ENCODE results near the gene VSTM4.

VSTM4 gene

DNA sequence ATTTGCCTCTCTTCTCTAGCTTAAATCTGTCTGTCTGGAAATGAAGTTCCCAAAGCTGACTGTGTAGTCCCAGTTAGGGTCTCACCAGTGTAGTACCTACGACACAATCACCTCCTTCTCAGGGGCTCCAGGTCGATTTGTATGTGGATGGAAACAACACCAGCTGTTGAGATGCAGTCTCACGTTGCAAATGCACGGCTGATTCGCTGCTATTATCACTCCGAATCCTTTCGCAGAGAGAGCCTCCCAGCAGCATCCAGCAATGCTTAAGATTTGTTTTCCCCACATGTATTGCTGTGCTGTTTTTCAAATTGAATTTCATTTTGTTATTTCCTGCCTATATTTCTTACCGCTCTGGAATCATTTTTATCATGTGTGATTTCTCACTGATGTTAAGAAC, 16.3 kb downstream of the VSTM4 start:
- H3K4me3 Mint-ChIP-seq = no peak overlapping the region
- H3K27ac Mint-ChIP-seq = no peak overlapping the region
- H3K9me3 Mint-ChIP-seq = no peaks in the 10 kb centered on the region
- H3K4me1 Mint-ChIP-seq (ENCODE audit: low read depth) = no peaks in the 10 kb centered on the region
- peaks cover 30% of the 10 kb centered on the region for H3K27me3 Mint-ChIP-seq
- no peaks in the 10 kb centered on the region for H3K36me3 Mint-ChIP-seq (ENCODE audit: low read depth)

GRCh38 chr10:49096890-49097445, 18.4 kb downstream of the VSTM4 start:
- H3K27me3 Mint-ChIP-seq = peaks cover 26% of the 10 kb centered on the region
- no peaks in the 10 kb centered on the region for H3K36me3 Mint-ChIP-seq (ENCODE audit: low read depth)
- no peaks in the 10 kb centered on the region for H3K4me1 Mint-ChIP-seq (ENCODE audit: low read depth)
- no peak overlapping the region for H3K27ac Mint-ChIP-seq
- no peaks in the 10 kb centered on the region for H3K9me3 Mint-ChIP-seq
- no peak overlapping the region for H3K4me3 Mint-ChIP-seq

DNA sequence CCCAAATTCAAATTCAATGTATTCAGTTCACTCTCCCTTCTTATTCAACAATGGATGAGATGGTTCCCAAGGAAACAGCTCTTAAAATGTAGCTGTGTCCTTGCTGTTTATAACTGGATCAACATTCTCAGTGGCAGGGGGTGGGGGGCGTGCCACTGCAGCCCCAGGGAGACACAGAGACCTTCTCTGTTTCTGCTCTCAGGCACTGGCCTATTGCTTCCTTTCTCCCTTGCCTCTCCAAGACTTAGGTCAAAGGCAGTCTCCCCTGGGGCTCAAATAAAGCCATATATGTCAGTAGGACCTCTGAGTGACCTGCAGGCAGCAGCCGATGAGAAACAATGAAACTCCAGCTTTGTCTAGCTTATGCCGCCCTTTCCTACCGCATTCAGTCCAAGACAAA, 20.7 kb downstream of the VSTM4 start:
- Mint-ChIP-seq H3K4me1 (ENCODE audit: low read depth) (no peaks in the 10 kb centered on the region), H3K27ac (no peak overlapping the region), H3K27me3 (peaks cover 20% of the 10 kb centered on the region), H3K4me3 (no peak overlapping the region), H3K36me3 (ENCODE audit: low read depth) (no peaks in the 10 kb centered on the region), H3K9me3 (no peaks in the 10 kb centered on the region)

DNA sequence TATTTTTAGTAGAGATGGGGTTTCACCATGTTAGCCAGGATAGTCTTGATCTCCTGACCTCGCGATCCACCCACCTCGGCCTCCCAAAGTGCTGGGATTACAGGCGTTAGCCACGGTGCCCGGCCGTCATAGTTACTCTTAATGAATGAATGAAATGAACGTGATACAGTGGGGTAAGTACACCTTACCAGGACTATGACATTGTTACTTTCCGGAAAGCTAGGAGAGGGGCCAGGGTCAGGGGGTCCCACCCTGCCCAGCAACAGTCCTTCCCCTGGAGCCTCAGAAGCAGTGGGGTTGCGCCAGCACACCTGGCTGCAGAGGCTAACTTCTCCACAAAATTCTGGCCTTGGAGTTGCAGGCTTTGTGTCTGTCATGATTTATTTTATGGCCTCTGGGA, 21.4 kb downstream of the VSTM4 start:
- no peaks in the 10 kb centered on the region for H3K9me3 Mint-ChIP-seq
- H3K4me3 Mint-ChIP-seq = no peak overlapping the region
- no peak overlapping the region for H3K27ac Mint-ChIP-seq
- H3K27me3 Mint-ChIP-seq = peaks cover 15% of the 10 kb centered on the region
- no peaks in the 10 kb centered on the region for H3K36me3 Mint-ChIP-seq (ENCODE audit: low read depth)
- no peaks in the 10 kb centered on the region for H3K4me1 Mint-ChIP-seq (ENCODE audit: low read depth)

DNA sequence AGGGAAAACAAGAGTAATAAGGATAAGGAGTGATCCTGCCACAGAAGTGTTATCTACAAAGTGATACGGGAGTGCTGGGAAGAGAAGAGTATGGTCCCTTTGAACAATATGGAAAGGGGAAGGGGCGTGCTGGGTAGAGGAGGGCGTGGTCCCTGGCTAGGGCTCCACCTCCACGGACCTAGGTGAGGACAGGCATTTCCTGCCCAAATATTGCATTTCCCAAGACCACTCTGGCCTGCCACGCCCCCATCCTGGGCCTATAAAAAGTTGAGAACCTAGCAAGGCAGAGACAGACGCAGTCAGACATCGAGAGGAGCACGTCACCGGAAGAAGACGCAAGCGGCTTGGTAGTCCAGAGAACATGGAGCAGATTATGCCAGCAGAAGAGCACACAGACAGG, 22.8 kb downstream of the VSTM4 start:
- H3K9me3 Mint-ChIP-seq = peaks cover 2% of the 10 kb centered on the region
- H3K36me3 Mint-ChIP-seq (ENCODE audit: low read depth) = no peaks in the 10 kb centered on the region
- H3K4me1 Mint-ChIP-seq (ENCODE audit: low read depth) = no peaks in the 10 kb centered on the region
- H3K27ac Mint-ChIP-seq = no peak overlapping the region
- H3K4me3 Mint-ChIP-seq = no peak overlapping the region
- H3K27me3 Mint-ChIP-seq = peaks cover 10% of the 10 kb centered on the region

DNA sequence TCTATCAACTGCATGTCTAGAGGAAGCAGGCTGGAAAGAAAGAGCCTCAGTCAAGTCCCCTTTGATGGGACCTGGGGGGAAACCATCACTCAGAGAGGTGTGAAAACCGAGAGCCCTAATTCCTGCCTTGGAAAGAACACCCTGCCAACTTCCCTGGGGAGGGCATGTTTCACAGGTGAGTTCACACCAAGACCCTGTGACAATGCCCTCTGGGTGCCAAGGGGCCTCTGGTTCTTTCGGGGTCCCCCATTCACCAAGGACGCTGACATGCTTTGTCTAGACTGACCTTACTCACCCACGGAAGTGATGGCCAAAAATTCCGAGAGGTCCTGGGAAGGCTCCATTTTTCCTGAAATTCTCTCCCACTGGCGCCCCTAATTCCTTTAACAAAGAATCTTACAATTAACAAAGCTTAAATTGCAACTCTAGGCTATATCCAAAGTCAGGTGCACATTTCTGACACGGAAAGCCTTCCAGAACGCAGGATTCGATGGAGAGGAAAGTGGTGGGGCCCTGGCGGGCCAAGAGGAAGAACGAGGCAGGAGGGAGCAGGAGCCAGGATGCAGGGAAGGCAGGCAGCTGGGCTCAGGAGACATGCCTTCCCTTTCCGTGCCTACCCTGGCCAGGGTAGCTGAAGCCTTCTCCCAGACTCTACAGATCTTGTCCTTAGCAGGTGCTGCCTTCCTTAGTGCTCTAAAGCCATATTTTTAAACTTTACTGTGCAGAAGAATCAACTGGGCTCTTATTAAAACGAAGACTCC, 23.7 kb downstream of the VSTM4 start:
- peaks cover 10% of the 10 kb centered on the region for H3K9me3 Mint-ChIP-seq
- H3K36me3 Mint-ChIP-seq (ENCODE audit: low read depth) = peaks cover 6% of the 10 kb centered on the region
- H3K27me3 Mint-ChIP-seq = peaks cover 10% of the 10 kb centered on the region
- no peak overlapping the region for H3K4me3 Mint-ChIP-seq
- no peaks in the 10 kb centered on the region for H3K4me1 Mint-ChIP-seq (ENCODE audit: low read depth)
- no peak overlapping the region for H3K27ac Mint-ChIP-seq

DNA sequence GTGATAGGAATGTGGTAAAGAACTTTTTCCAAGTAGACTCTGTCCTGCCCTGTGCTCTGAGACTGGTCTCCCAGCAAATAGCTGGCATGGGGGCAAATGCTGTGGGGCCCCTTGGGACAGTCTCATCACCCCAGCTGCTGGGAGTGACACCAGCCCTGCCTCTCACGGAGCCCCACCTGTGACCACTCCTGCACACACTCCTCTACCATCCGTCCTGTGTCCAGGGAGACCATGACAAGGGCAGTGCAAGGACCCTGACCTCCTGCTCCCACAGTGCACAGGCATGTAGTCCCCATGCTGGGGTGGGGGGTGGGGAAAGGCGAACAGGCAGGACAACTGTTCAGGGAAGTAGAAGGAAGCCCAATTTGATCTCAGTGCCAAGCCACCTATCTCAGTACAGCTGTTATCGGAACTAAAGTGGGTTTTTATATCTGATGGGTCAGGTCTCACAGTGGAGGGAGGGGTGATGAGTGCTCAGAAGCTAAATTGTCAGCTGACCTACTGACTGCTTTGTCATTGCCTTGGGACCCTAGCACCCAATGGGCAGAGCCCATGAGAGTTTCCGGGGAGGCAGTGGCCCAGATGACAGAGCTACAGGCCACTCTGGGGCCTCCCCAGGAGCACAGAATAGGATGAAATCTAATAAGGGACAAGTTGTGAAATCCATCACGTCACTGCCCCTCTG, 24.5 kb downstream of the VSTM4 start:
- peaks cover 10% of the 10 kb centered on the region for H3K27me3 Mint-ChIP-seq
- no peak overlapping the region for H3K27ac Mint-ChIP-seq
- peaks cover 15% of the 10 kb centered on the region for H3K9me3 Mint-ChIP-seq
- no peaks in the 10 kb centered on the region for H3K4me1 Mint-ChIP-seq (ENCODE audit: low read depth)
- H3K4me3 Mint-ChIP-seq = no peak overlapping the region
- H3K36me3 Mint-ChIP-seq (ENCODE audit: low read depth) = peaks cover 10% of the 10 kb centered on the region

DNA sequence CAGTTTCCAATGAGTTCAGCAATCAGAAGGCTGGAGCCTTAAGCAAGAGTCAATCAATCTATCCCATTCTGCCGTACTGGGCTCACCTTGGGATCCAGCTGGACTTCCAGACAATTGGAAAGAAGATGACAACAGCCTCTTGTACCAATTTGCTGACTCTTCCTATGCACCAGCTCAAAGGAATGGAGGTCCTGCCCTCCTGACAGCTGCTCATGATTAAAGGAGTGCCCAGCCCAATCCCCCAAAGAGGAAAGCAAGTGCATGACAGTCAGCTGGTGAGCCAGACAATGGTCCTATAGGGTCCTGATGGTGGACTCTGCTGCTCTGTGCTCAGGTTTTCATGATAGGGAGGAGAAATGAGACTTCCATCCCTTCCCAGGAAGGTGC, 25.1 kb downstream of the VSTM4 start:
- Mint-ChIP-seq H3K4me1 (ENCODE audit: low read depth) (no peaks in the 10 kb centered on the region), H3K9me3 (peaks cover 15% of the 10 kb centered on the region), H3K4me3 (no peak overlapping the region), H3K27me3 (peaks cover 10% of the 10 kb centered on the region), H3K36me3 (ENCODE audit: low read depth) (peaks cover 10% of the 10 kb centered on the region), H3K27ac (no peak overlapping the region)

GRCh38 chr10:49089557-49090188, 25.6 kb downstream of the VSTM4 start:
- Mint-ChIP-seq H3K4me3 (no peak overlapping the region), H3K9me3 (peaks cover 15% of the 10 kb centered on the region), H3K27ac (no peak overlapping the region), H3K4me1 (ENCODE audit: low read depth) (no peaks in the 10 kb centered on the region), H3K36me3 (ENCODE audit: low read depth) (peaks cover 10% of the 10 kb centered on the region), H3K27me3 (peaks cover 10% of the 10 kb centered on the region)

GRCh38 chr10:49089152-49089551, 26.2 kb downstream of the VSTM4 start:
- H3K27me3 Mint-ChIP-seq = peaks cover 10% of the 10 kb centered on the region
- H3K27ac Mint-ChIP-seq = no peak overlapping the region
- no peaks in the 10 kb centered on the region for H3K4me1 Mint-ChIP-seq (ENCODE audit: low read depth)
- H3K9me3 Mint-ChIP-seq = peaks cover 15% of the 10 kb centered on the region
- H3K36me3 Mint-ChIP-seq (ENCODE audit: low read depth) = peaks cover 10% of the 10 kb centered on the region
- no peak overlapping the region for H3K4me3 Mint-ChIP-seq

- peaks cover 5% of the 10 kb centered on the region for H3K27me3 Mint-ChIP-seq
- H3K4me3 Mint-ChIP-seq = no peak overlapping the region
- H3K36me3 Mint-ChIP-seq (ENCODE audit: low read depth) = peaks cover 10% of the 10 kb centered on the region
- no peak overlapping the region for H3K27ac Mint-ChIP-seq
- H3K9me3 Mint-ChIP-seq = peaks cover 15% of the 10 kb centered on the region
- no peaks in the 10 kb centered on the region for H3K4me1 Mint-ChIP-seq (ENCODE audit: low read depth)
Measured at GRCh38 chr10:49086889-49087288, 28.4 kb downstream of the VSTM4 start.

GRCh38 chr10:49083261-49083660, 32.1 kb downstream of the VSTM4 start:
- peaks cover 15% of the 10 kb centered on the region for H3K9me3 Mint-ChIP-seq
- no peaks in the 10 kb centered on the region for H3K27me3 Mint-ChIP-seq
- no peak overlapping the region for H3K27ac Mint-ChIP-seq
- H3K4me1 Mint-ChIP-seq (ENCODE audit: low read depth) = peaks cover 19% of the 10 kb centered on the region
- peaks cover 10% of the 10 kb centered on the region for H3K36me3 Mint-ChIP-seq (ENCODE audit: low read depth)
- no peak overlapping the region for H3K4me3 Mint-ChIP-seq

DNA sequence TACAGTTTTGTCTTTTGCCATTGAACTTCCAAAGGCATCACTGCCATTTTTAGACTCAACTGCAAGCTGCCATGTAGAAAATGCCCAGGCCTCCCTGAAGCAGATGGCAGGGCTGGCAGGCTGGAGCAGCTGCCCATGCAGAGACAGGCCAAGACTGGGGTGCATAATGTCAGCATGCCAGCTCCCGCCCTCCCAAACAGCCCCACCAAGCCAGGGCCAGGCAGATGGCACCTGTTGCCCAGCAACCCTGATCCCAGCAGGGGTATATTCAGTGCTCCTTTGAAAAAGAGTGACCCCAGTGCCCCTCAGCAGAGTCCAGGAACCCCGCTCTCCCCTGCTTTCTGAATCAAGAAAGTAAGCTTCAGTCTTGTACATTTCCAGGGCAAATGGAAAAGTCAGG, 32.6 kb downstream of the VSTM4 start:
- H3K36me3 Mint-ChIP-seq (ENCODE audit: low read depth) = peaks cover 10% of the 10 kb centered on the region
- no peak overlapping the region for H3K27ac Mint-ChIP-seq
- no peak overlapping the region for H3K4me3 Mint-ChIP-seq

GRCh38 chr10:49081547-49082275, 33.6 kb downstream of the VSTM4 start:
- peaks cover 6% of the 10 kb centered on the region for H3K9me3 Mint-ChIP-seq
- H3K27me3 Mint-ChIP-seq = peaks cover 5% of the 10 kb centered on the region

More for the DNA sequence above, 32.6 kb downstream of the VSTM4 start:
- Mint-ChIP-seq H3K27me3 (no peaks in the 10 kb centered on the region), H3K4me1 (ENCODE audit: low read depth) (peaks cover 21% of the 10 kb centered on the region), H3K9me3 (peaks cover 15% of the 10 kb centered on the region)

More at GRCh38 chr10:49081547-49082275, 33.6 kb downstream of the VSTM4 start:
- H3K36me3 Mint-ChIP-seq (ENCODE audit: low read depth) = peaks cover 4% of the 10 kb centered on the region
- no peak overlapping the region for H3K4me3 Mint-ChIP-seq
- H3K27ac Mint-ChIP-seq = no peak overlapping the region
- peaks cover 32% of the 10 kb centered on the region for H3K4me1 Mint-ChIP-seq (ENCODE audit: low read depth)
